CD4-positive, CD25-positive, alpha-beta regulatory T cell (primary cell): ENCODE results near the gene TMEM131. TPM values are rescaled to one million over a fixed set of nuclear protein-coding genes. Genes with fewer than 3 reads are reported as not detected.
A peak's percentile ranks its signal among the peaks of the same experiment; 100 is the strongest.

Experiments used
- ATAC-seq, 2 donors: fragments of 150-1000 bp; cut with Tn5 transposase; one replicate each; pipeline ENCODE4 v1.10.0; 2021; ENCODE audit warnings: low read depth in 2 of 2, moderate number of reproducible peaks in 2 of 2, moderate library complexity in 1 of 2
- DNase-seq, 3 donors: peaks; one replicate each; pipeline versions ENCODE4 v3.0.0 to v3.0.0-alpha.2; 2012 to 2022; ENCODE audit warnings: mixed read lengths in 1 of 3
- H3K27ac ChIP-seq: one replicate; pipeline ENCODE4 v1.7.0; 2013; ENCODE audit warnings: mild to moderate bottlenecking, low read length; ENCODE audit not compliant: insufficient read depth, poor library complexity, severe bottlenecking
- H3K27me3 ChIP-seq: one replicate; pipeline ENCODE4 v1.7.0; 2013; ENCODE audit warnings: low read length; ENCODE audit not compliant: control insufficient read depth, insufficient read depth
- H3K36me3 ChIP-seq: one replicate; pipeline ENCODE4 v1.7.0; 2013; ENCODE audit warnings: mild to moderate bottlenecking, low read length, moderate library complexity; ENCODE audit not compliant: control insufficient read depth, insufficient read depth
- H3K4me1 ChIP-seq: 2 replicates; pipeline ENCODE4 v1.7.0; 2013; ENCODE audit warnings: mild to moderate bottlenecking, low read length; ENCODE audit not compliant: insufficient read depth, control insufficient read depth, poor library complexity, severe bottlenecking
- H3K4me3 ChIP-seq: one replicate; pipeline ENCODE4 v1.7.0; 2013; ENCODE audit warnings: low read depth, mild to moderate bottlenecking, low read length, moderate library complexity
- H3K9me3 ChIP-seq, 2 experiments: 1 replicate in 1 of 2; 2 replicates in 1 of 2; pipeline ENCODE4 v1.7.0; 2013; ENCODE audit warnings: low read length in 2 of 2, mild to moderate bottlenecking in 1 of 2, moderate library complexity in 1 of 2; ENCODE audit not compliant: control insufficient read depth in 2 of 2
- H3K27ac Mint-ChIP-seq, 3 donors: one replicate each; pipeline ENCODE4 v1.8.0; 2020 to 2022; ENCODE audit warnings: mild to moderate bottlenecking in 3 of 3, mixed read lengths in 3 of 3, moderate library complexity in 2 of 3
- H3K27me3 Mint-ChIP-seq: one replicate; pipeline ENCODE4 v1.8.0; 2022; ENCODE audit warnings: mild to moderate bottlenecking, mixed read lengths
- H3K36me3 Mint-ChIP-seq: one replicate; pipeline ENCODE4 v1.8.0; 2020; ENCODE audit warnings: mixed read lengths
- H3K4me1 Mint-ChIP-seq, 4 donors: one replicate each; pipeline ENCODE4 v1.8.0; 2020 to 2022; ENCODE audit warnings: mixed read lengths in 4 of 4, mild to moderate bottlenecking in 1 of 4
- H3K4me3 Mint-ChIP-seq, 4 donors: one replicate each; pipeline ENCODE4 v1.8.0; 2020 to 2022; ENCODE audit warnings: mild to moderate bottlenecking in 4 of 4, mixed read lengths in 4 of 4, moderate library complexity in 3 of 4
- H3K9me3 Mint-ChIP-seq, 7 donors: one replicate each; pipeline ENCODE4 v1.8.0; 2020 to 2022; ENCODE audit warnings: mixed read lengths in 7 of 7, mild to moderate bottlenecking in 3 of 7, moderate library complexity in 2 of 7
- polyA plus RNA-seq, 4 donors: library from polyadenylated mRNA; unstranded; fragments of 300-500 nt; fragmentation: Illumina TruSeq; gene quantifications; one replicate each; pipeline ENCODE4 v1.2.3, GENCODE V29; 2021
- total RNA-seq: library from RNA; stranded (reverse); gene quantifications from one replicate; pipeline ENCODE4 v1.2.3, GENCODE V29; 2022

TMEM131 gene
- total and polyA plus RNA-seq, 5 donors from 2014 or later, result 6.7 to 34.1 (median 8.0) TPM

DNA sequence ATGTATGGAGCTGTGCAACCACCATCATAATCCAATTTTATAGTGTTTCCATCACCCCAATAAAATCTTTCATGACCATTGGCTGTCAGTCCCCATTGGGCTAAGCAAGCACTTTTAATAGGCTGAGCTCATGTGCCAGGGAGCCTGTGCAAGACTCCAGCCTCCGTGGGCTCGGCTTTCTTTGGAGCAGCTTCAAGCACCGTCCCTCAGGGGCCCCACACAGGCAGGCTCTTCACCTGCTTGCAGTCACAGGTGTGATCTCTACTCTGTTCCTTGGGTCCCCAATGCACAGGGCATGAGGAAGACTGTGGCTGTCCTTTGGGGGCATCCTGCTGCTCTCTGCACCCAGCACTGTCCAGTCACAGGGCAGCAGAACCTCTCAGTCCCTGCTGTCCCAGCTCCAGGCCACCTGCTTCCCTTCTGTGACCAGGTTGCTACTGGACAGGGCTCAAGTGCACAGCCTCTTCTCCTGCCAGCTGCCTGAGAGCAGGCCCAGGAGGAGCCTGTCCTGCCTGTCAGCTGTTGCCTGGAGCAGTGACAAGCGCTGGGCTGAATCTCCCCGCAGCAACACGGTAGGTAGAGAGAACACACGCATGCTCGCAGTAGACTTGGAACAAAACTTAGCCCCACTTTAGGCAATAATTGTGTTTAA, 40.7 kb upstream of the TMEM131 start:
- Histone ChIP-seq H3K4me3 (no peak overlapping the region), H3K4me1 (no peaks in the 10 kb centered on the region), H3K27ac (no peak overlapping the region), H3K9me3 (no peaks in the 10 kb centered on the region), H3K27me3 (no peaks in the 10 kb centered on the region), H3K36me3 (no peaks in the 10 kb centered on the region)
- Mint-ChIP-seq H3K36me3 (no peaks in the 10 kb centered on the region), H3K27ac (no peak overlapping the region), H3K9me3 (peaks cover 0 to 2% (median 0%) of the 10 kb centered on the region in 7 donors), H3K4me3 (no peak overlapping the region), H3K27me3 (peaks cover 23% of the 10 kb centered on the region), H3K4me1 (no peaks in the 10 kb centered on the region)
- DNase-seq (no peak), ATAC-seq (no peak)

DNA sequence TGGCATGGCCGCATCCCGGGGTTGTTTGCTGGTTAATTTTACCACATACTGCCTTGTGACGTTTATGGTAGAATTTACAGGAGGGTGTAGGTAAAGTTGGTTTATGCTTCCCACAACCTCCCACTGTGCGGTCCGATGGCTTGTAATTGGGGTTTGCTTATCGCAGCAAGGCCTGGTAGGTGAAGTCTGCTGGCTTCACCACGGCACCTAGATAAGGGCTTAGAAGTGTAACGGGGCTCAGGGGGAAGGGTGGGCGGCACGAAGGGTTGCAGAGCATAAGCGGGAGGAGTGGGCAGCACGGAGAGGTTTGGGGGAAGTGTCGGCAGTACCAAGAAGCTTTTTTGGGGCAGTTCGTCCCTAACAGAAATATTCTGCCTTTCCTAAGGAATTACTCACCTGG, 39.0 kb upstream of the TMEM131 start:
- H3K4me3 ChIP-seq, result no peak overlapping the region
- no peaks in the 10 kb centered on the region for H3K27me3 ChIP-seq
- H3K4me1 ChIP-seq, result no peaks in the 10 kb centered on the region
- no peak overlapping the region for H3K27ac ChIP-seq
- no peaks in the 10 kb centered on the region for H3K9me3 ChIP-seq
- H3K4me1 Mint-ChIP-seq, result no peaks in the 10 kb centered on the region
- H3K27me3 Mint-ChIP-seq, result peaks cover 27% of the 10 kb centered on the region
- H3K36me3 Mint-ChIP-seq, result no peaks in the 10 kb centered on the region
- no peak overlapping the region for H3K27ac Mint-ChIP-seq
- no peaks in the 10 kb centered on the region for H3K36me3 ChIP-seq
- ATAC-seq (no peak), DNase-seq (no peak)
- peaks cover 0 to 2% (median 0%) of the 10 kb centered on the region in 7 donors for H3K9me3 Mint-ChIP-seq
- H3K4me3 Mint-ChIP-seq, result no peak overlapping the region

DNA sequence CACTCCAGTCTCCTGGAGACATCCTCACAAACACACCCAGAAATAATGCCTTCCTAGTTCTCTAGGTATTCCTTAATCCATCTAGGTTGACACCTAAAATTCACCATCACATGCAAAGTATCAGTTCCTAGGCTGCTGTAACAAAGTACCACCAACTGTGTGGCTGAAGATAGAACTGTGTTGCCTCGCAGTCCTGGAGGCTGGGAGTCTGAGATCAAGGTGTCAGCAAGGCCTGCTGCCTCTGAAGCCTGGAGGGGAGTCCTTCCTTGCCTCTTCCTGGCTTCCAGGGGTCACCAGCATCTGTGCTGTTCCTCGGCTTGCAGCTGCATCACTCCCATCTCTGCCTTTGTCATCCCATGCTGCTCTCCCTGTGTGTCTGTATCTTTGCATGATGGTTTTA, 36.3 kb upstream of the TMEM131 start:
- Histone ChIP-seq H3K4me3 (no peak overlapping the region), H3K27me3 (peaks cover 5% of the 10 kb centered on the region), H3K27ac (no peak overlapping the region), H3K36me3 (no peaks in the 10 kb centered on the region), H3K9me3 (no peaks in the 10 kb centered on the region), H3K4me1 (no peaks in the 10 kb centered on the region)
- DNase-seq (no peak), ATAC-seq (no peak)
- no peaks in the 10 kb centered on the region for H3K36me3 Mint-ChIP-seq
- peaks cover 26% of the 10 kb centered on the region for H3K27me3 Mint-ChIP-seq
- no peak overlapping the region for H3K4me3 Mint-ChIP-seq
- peaks cover 0 to 8% (median 3%) of the 10 kb centered on the region in 4 donors for H3K4me1 Mint-ChIP-seq
- H3K9me3 Mint-ChIP-seq, result no peaks in the 10 kb centered on the region
- H3K27ac Mint-ChIP-seq, result no peak overlapping the region

DNA sequence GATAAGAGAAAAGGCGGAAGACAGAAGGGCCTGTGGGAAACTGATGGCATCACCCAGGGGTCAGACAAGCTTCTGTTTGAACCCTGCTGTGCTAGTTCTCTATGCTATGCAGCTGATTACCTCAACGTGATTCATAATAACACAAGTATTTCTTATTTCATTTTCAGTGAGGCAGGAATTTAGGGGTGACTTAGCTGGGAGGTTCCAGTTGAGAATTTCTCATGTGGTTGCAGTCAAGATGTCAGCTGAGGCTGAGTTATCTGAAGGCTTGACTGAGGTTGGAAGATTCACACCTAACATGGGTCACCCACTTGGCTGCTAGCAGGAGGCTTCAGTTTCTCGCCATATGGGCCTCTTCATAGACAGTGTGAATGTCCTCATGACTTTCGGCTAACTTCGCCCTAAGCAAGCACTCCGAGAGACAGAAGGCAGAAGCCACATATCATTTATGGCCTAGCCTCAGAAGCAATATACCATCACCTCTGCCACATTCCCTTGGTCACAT, 34.0 kb upstream of the TMEM131 start:
- H3K27me3 Mint-ChIP-seq, result peaks cover 42% of the 10 kb centered on the region

DNA sequence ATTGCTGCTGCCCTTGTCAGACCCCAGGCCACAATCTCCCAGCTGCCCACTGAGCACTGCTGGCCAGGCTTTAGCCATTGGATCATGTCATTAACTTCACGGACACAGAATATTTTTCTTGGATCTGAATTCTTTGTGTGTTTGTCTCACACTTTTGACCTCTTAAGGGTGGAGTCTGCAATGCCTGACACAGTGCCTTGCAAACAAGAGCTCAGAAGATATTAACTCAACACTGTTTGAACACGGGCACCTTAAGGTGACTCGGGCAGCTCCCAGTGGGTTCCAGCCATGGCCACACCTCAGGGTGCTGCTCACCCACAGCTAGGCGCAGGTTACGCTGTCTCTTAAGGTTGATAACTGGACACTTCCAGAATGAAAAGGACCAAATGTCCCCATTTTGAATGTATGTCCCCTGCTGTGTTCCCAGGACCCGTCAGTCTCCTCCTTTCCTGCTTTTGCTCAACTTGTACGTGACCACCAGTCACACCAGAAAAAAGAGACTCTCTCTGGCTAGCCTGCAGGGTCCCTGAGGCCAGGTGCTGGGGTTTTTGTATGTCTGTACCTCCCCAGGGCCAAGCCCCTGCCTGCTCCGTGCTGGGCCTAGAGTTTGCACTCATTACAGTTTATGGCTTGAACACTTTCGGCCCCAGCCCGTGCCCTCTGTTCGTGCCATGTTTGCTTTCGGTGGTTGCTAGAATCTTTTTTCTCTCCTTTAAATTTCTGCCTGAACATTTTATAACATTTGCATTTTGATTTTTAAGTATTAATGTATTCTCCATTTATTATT, 33.4 kb upstream of the TMEM131 start:
- peaks cover 7 to 15% (median 9%) of the 10 kb centered on the region in 4 donors for H3K4me1 Mint-ChIP-seq
- H3K36me3 ChIP-seq, result no peaks in the 10 kb centered on the region
- H3K9me3 Mint-ChIP-seq, result no peaks in the 10 kb centered on the region
- no peak overlapping the region for H3K27ac ChIP-seq
- peaks cover 11% of the 10 kb centered on the region for H3K27me3 ChIP-seq
- no peaks in the 10 kb centered on the region for H3K36me3 Mint-ChIP-seq
- ATAC-seq, result no peak
- H3K27me3 Mint-ChIP-seq, result peaks cover 39% of the 10 kb centered on the region
- no peak for DNase-seq
- no peaks in the 10 kb centered on the region for H3K9me3 ChIP-seq
- H3K4me3 ChIP-seq, result no peak overlapping the region
- H3K27ac Mint-ChIP-seq, result no peak overlapping the region
- no peaks in the 10 kb centered on the region for H3K4me1 ChIP-seq
- no peak overlapping the region for H3K4me3 Mint-ChIP-seq

More for the DNA sequence above, 34.0 kb upstream of the TMEM131 start:
- no peaks in the 10 kb centered on the region for H3K4me1 ChIP-seq
- H3K9me3 ChIP-seq, result no peaks in the 10 kb centered on the region
- no peak overlapping the region for H3K4me3 ChIP-seq
- Mint-ChIP-seq H3K4me3 (no peak overlapping the region), H3K4me1 (peaks cover 7 to 15% (median 9%) of the 10 kb centered on the region in 4 donors), H3K36me3 (no peaks in the 10 kb centered on the region), H3K9me3 (no peaks in the 10 kb centered on the region), H3K27ac (no peak overlapping the region)
- ATAC-seq, result no peak
- peaks cover 11% of the 10 kb centered on the region for H3K27me3 ChIP-seq
- H3K36me3 ChIP-seq, result no peaks in the 10 kb centered on the region
- H3K27ac ChIP-seq, result no peak overlapping the region
- no peak for DNase-seq

DNA sequence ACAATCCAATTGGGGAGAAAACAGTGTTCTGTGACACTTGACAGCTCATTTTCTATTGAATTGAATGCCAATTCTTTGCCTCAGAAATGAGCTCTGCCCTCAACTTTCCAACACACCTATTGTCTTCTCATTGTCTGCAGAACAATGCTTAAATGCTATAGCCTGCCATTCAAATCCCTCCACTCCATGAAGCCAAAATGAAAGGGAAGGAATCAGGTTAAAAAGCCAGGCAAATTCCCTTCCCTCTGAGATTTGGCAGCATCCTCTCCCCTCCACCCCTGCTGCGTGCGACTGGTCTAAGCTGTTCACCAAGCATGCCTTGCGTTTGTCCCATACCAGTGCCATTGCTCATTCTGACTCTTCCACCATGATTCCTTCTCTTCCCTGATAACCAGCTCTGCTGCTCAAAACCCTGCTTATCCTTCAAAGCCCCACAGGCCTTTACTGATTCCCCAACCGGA, 32.4 kb upstream of the TMEM131 start:
- Mint-ChIP-seq H3K36me3 (no peaks in the 10 kb centered on the region), H3K27ac (no peak overlapping the region), H3K4me3 (no peak overlapping the region), H3K4me1 (peaks cover 7 to 15% (median 9%) of the 10 kb centered on the region in 4 donors), H3K9me3 (no peaks in the 10 kb centered on the region), H3K27me3 (peaks cover 40% of the 10 kb centered on the region)
- DNase-seq (no peak), ATAC-seq (no peak)
- Histone ChIP-seq H3K27me3 (peaks cover 11% of the 10 kb centered on the region), H3K4me3 (no peak overlapping the region), H3K4me1 (no peaks in the 10 kb centered on the region), H3K27ac (no peak overlapping the region), H3K9me3 (no peaks in the 10 kb centered on the region), H3K36me3 (no peaks in the 10 kb centered on the region)

DNA sequence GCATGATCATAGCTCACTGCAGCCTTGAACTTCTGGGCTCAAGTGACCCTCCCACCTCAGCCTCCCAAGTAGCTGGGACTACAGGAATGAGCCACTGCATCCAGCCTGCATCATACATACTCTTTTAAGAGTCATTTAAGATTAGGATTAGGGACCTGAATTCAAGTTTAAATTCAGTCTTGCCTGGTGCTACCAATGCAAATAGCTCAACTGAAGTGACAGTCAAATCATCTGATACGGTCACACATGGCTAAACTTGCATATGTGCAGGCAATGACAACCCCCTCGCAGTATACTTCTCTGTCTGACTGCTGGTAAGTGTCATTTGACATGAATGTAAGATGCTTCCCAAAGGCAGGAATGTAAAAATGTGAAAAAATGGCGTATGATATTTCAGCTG, 31.8 kb upstream of the TMEM131 start:
- peak overlapping the region in 1 of 4 donors; percentile 22 for H3K4me3 Mint-ChIP-seq
- no peak overlapping the region for H3K27ac ChIP-seq
- no peak overlapping the region for H3K27ac Mint-ChIP-seq

More for the DNA sequence above, 31.8 kb upstream of the TMEM131 start:
- peaks cover 0 to 2% (median 0%) of the 10 kb centered on the region in 7 donors for H3K9me3 Mint-ChIP-seq
- Histone ChIP-seq H3K4me3 (no peak overlapping the region), H3K27me3 (peaks cover 11% of the 10 kb centered on the region), H3K4me1 (no peaks in the 10 kb centered on the region), H3K9me3 (no peaks in the 10 kb centered on the region), H3K36me3 (no peaks in the 10 kb centered on the region)
- H3K27me3 Mint-ChIP-seq, result peaks cover 44% of the 10 kb centered on the region
- ATAC-seq (no peak), DNase-seq (no peak)
- no peaks in the 10 kb centered on the region for H3K36me3 Mint-ChIP-seq
- H3K4me1 Mint-ChIP-seq, result peaks cover 7 to 15% (median 9%) of the 10 kb centered on the region in 4 donors
